ENCODE data around the gene FBXO40.

FBXO40 gene

DNA sequence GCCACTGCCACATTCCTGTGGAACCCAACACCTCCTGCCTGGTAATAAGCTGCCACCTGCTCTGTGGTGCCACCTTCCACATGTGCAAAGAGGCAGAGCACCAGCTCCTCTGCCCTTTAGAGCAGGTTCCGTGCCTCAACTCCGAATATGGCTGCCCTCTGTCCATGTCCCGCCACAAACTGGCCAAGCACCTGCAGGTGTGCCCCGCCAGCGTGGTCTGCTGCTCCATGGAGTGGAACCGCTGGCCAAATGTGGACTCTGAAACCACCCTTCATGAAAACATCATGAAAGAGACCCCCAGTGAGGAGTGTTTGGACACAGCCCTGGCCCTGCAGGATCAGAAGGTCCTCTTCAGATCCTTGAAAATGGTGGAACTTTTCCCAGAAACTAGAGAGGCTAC lies 28.3 kb downstream of the FBXO40 start:
- no peak for TF ChIP-seq ZNF274 (IDR thresholded peaks at IDR 0.05; ENCODE audit: low read depth, low read length)
- no peak for TF ChIP-seq SUZ12 (IDR thresholded peaks at IDR 0.05; ENCODE audit: extremely low read depth, insufficient read depth, insufficient read length)
- TF ChIP-seq YY1 (IDR thresholded peaks at IDR 0.05; ENCODE audit: insufficient read depth, insufficient read length): no peak
- Histone ChIP-seq H3K9ac (ENCODE audit: insufficient read length, low read depth) (no peak overlapping the region), H3K36me3 (ENCODE audit: insufficient read depth, insufficient read length, low read length) (no peaks in the 10 kb centered on the region), H3K27me3 (ENCODE audit: insufficient read depth, insufficient read length) (no peaks in the 10 kb centered on the region), H3K9me3 (ENCODE audit: insufficient read depth, low read length) (no peaks in the 10 kb centered on the region), H3K4me1 (ENCODE audit: insufficient read depth, insufficient read length) (no peaks in the 10 kb centered on the region), H3K4me3 (ENCODE audit: insufficient read length, low read depth) (no peak overlapping the region)
- no peak for DNase-seq (ENCODE audit: low read depth, low spot score)

DNA sequence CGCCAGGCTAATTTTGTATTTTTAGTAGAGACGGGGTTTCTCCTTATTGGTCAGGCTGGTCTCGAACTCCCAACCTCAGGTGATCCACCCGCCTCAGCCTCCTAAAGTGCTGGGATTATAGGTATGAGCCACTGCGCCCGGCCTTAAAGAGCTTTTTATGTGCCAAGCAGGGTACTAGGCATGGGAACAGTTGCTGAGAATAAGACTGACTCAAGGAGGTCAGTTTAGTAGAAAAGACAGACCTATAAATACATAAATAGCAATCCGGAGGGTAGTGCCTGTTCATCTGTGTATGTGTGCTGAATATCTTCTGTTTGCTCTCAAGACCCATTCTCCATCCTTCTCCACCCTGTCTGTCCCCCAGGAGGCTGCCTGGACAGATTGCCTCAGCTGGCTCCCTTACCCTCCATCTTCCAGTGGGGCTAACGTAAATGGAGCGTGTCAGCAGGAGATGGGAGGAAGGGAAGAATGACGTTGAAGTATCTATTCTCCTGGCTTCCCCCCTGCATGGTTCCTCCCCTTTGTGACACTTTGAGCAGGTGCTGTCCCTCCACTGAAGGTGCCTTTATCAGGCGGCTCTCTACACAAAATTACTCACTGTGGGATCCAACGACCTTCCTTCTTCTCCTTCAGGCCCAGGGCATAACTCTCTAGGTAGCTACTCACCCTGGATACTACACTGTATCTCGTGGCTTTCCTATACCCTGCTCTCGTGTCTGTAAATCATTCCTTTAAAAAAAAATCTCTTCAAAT lies 31.1 kb downstream of the FBXO40 start:
- DNase-seq (ENCODE audit: low read depth, low spot score): no peak
- Histone ChIP-seq H3K9ac (ENCODE audit: insufficient read length, low read depth) (no peak overlapping the region), H3K27me3 (ENCODE audit: insufficient read depth, insufficient read length) (no peaks in the 10 kb centered on the region), H3K4me1 (ENCODE audit: insufficient read depth, insufficient read length) (no peaks in the 10 kb centered on the region), H3K4me3 (ENCODE audit: insufficient read length, low read depth) (no peak overlapping the region), H3K9me3 (ENCODE audit: insufficient read depth, low read length) (no peaks in the 10 kb centered on the region), H3K36me3 (ENCODE audit: insufficient read depth, insufficient read length, low read length) (no peaks in the 10 kb centered on the region)
- TF ChIP-seq YY1 (IDR thresholded peaks at IDR 0.05; ENCODE audit: insufficient read depth, insufficient read length): no peak
- TF ChIP-seq SUZ12 (IDR thresholded peaks at IDR 0.05; ENCODE audit: extremely low read depth, insufficient read depth, insufficient read length): no peak
- TF ChIP-seq ZNF274 (IDR thresholded peaks at IDR 0.05; ENCODE audit: low read depth, low read length): no peak

DNA sequence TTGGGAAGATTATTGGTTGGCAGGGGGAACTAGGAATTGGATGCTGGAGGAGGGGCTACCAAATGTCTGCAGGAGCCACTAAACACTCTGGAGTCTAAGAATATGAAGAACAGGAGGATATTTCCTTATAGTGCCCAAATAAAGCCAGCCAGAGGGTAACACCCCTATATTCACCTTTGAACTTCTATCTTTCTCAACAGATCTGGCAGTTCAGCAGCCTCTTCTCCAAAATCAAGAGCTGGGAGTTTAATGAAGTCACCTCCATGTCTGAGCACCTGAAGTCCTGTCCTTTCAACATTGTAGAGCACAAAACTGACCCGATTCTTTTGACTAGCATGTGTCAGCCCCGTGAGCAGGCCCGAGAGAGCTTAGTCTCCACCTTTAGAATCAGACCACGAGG lies 33.3 kb downstream of the FBXO40 start:
- Histone ChIP-seq H3K4me1 (ENCODE audit: insufficient read depth, insufficient read length) (no peaks in the 10 kb centered on the region), H3K9ac (ENCODE audit: insufficient read length, low read depth) (no peak overlapping the region), H3K27me3 (ENCODE audit: insufficient read depth, insufficient read length) (no peaks in the 10 kb centered on the region), H3K4me3 (ENCODE audit: insufficient read length, low read depth) (no peak overlapping the region), H3K9me3 (ENCODE audit: insufficient read depth, low read length) (no peaks in the 10 kb centered on the region), H3K36me3 (ENCODE audit: insufficient read depth, insufficient read length, low read length) (no peaks in the 10 kb centered on the region)
- TF ChIP-seq ZNF274 (IDR thresholded peaks at IDR 0.05; ENCODE audit: low read depth, low read length) (no peak), SUZ12 (IDR thresholded peaks at IDR 0.05; ENCODE audit: extremely low read depth, insufficient read depth, insufficient read length) (no peak), YY1 (IDR thresholded peaks at IDR 0.05; ENCODE audit: insufficient read depth, insufficient read length) (no peak)
- DNase-seq (ENCODE audit: low read depth, low spot score): no peak

DNA sequence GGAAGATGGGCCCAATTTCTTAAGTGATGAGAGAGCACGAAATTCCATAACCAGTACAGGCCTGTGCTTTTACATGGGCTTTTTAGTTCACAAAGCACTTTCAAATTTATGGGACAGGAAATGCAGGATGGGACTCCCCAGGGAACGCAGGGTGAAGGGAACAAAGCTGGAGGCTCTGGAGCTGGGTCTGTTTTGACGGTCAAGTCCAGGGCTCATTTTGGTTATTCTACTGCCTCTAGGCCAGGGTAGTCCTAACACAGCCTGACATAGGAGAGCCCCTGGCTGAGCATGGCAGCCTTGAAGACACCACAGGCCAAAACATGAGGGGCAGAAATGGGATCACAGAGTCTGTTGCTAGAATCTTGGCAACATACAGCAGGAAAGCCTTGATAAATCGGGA lies 34.0 kb downstream of the FBXO40 start:
- H3K27me3 ChIP-seq (ENCODE audit: insufficient read depth, insufficient read length): no peaks in the 10 kb centered on the region
- H3K9me3 ChIP-seq (ENCODE audit: insufficient read depth, low read length): no peaks in the 10 kb centered on the region

DNA sequence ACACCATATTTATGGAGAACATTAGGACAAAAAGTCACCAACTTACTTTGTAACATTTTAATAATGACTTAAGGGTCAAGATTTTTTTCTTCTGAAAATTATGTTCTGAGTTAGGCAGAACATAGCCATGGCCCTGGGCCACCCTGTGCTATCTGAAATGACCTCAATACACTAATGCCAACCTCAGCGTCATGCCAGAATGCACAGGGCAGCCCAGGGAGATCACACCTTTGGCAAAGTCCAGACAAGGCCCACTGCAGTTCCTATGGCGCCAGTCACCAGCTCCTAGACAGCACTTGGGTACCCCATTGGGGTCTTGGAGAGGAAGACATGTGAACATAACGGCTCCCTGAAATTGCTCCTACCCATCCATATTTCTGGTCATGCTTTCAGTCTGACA lies 34.4 kb downstream of the FBXO40 start:
- H3K36me3 ChIP-seq (ENCODE audit: insufficient read depth, insufficient read length, low read length): no peaks in the 10 kb centered on the region
- no peaks in the 10 kb centered on the region for H3K4me1 ChIP-seq (ENCODE audit: insufficient read depth, insufficient read length)
- DNase-seq (ENCODE audit: low read depth, low spot score): no peak
- TF ChIP-seq SUZ12 (IDR thresholded peaks at IDR 0.05; ENCODE audit: extremely low read depth, insufficient read depth, insufficient read length) (no peak), YY1 (IDR thresholded peaks at IDR 0.05; ENCODE audit: insufficient read depth, insufficient read length) (no peak), ZNF274 (IDR thresholded peaks at IDR 0.05; ENCODE audit: low read depth, low read length) (no peak)
- H3K9me3 ChIP-seq (ENCODE audit: insufficient read depth, low read length): no peaks in the 10 kb centered on the region
- H3K27me3 ChIP-seq (ENCODE audit: insufficient read depth, insufficient read length): no peaks in the 10 kb centered on the region
- H3K4me3 ChIP-seq (ENCODE audit: insufficient read length, low read depth): no peak overlapping the region
- H3K9ac ChIP-seq (ENCODE audit: insufficient read length, low read depth): no peak overlapping the region

More for the DNA sequence above, 34.0 kb downstream of the FBXO40 start:
- no peaks in the 10 kb centered on the region for H3K4me1 ChIP-seq (ENCODE audit: insufficient read depth, insufficient read length)
- DNase-seq (ENCODE audit: low read depth, low spot score): no peak
- TF ChIP-seq ZNF274 (IDR thresholded peaks at IDR 0.05; ENCODE audit: low read depth, low read length) (no peak), SUZ12 (IDR thresholded peaks at IDR 0.05; ENCODE audit: extremely low read depth, insufficient read depth, insufficient read length) (no peak), YY1 (IDR thresholded peaks at IDR 0.05; ENCODE audit: insufficient read depth, insufficient read length) (no peak)
- no peak overlapping the region for H3K4me3 ChIP-seq (ENCODE audit: insufficient read length, low read depth)
- no peak overlapping the region for H3K9ac ChIP-seq (ENCODE audit: insufficient read length, low read depth)
- H3K36me3 ChIP-seq (ENCODE audit: insufficient read depth, insufficient read length, low read length): no peaks in the 10 kb centered on the region

DNA sequence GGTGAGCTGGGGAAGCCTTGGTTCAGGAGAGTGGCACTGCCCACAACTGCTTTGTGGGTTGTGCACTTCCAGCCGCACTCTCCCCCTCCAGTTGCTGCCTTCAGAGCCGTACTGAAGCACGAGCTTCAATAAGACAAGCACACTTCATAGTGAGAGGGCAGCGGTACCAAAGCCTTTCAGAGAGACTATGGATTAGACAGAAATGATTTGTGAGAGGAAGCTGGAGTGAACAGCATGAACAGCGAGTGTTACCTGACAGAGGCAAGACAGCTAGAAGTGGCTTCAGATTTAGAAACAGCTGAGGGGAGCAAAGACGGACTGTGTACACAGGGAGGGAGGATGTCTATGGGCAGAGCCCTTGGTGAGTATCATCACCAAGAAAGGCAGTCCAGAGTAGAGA lies 36.4 kb downstream of the FBXO40 start:
- Histone ChIP-seq H3K27me3 (ENCODE audit: insufficient read depth, insufficient read length) (no peaks in the 10 kb centered on the region), H3K9me3 (ENCODE audit: insufficient read depth, low read length) (no peaks in the 10 kb centered on the region), H3K9ac (ENCODE audit: insufficient read length, low read depth) (no peak overlapping the region), H3K4me3 (ENCODE audit: insufficient read length, low read depth) (no peak overlapping the region), H3K36me3 (ENCODE audit: insufficient read depth, insufficient read length, low read length) (no peaks in the 10 kb centered on the region), H3K4me1 (ENCODE audit: insufficient read depth, insufficient read length) (no peaks in the 10 kb centered on the region)
- no peak for TF ChIP-seq YY1 (IDR thresholded peaks at IDR 0.05; ENCODE audit: insufficient read depth, insufficient read length)
- TF ChIP-seq SUZ12 (IDR thresholded peaks at IDR 0.05; ENCODE audit: extremely low read depth, insufficient read depth, insufficient read length): no peak
- no peak for TF ChIP-seq ZNF274 (IDR thresholded peaks at IDR 0.05; ENCODE audit: low read depth, low read length)
- no peak for DNase-seq (ENCODE audit: low read depth, low spot score)

DNA sequence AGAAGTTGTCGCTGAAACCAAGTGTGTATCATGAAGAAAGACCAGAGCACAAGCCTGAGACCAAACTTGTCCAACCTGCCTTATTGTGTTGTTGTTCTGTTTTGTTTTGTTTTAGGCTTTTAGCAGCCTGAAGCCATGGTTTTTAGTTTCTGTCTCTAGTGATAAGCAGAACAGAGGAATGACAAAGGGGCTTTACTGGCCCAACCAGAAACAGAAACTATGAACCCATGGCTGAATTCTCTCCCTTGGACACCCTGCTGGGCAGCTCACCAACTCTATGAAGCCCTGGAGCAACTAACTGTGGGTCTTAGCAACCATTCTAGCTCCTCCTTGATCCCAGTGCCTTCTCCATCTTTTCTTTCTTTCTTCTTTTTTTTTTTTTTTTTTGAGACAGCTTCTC lies 37.2 kb downstream of the FBXO40 start:
- no peak overlapping the region for H3K9ac ChIP-seq (ENCODE audit: insufficient read length, low read depth)
- no peaks in the 10 kb centered on the region for H3K27me3 ChIP-seq (ENCODE audit: insufficient read depth, insufficient read length)
- no peaks in the 10 kb centered on the region for H3K36me3 ChIP-seq (ENCODE audit: insufficient read depth, insufficient read length, low read length)
- no peak for DNase-seq (ENCODE audit: low read depth, low spot score)
- no peaks in the 10 kb centered on the region for H3K4me1 ChIP-seq (ENCODE audit: insufficient read depth, insufficient read length)
- no peaks in the 10 kb centered on the region for H3K9me3 ChIP-seq (ENCODE audit: insufficient read depth, low read length)
- no peak for TF ChIP-seq SUZ12 (IDR thresholded peaks at IDR 0.05; ENCODE audit: extremely low read depth, insufficient read depth, insufficient read length)
- TF ChIP-seq ZNF274 (IDR thresholded peaks at IDR 0.05; ENCODE audit: low read depth, low read length): no peak
- no peak for TF ChIP-seq YY1 (IDR thresholded peaks at IDR 0.05; ENCODE audit: insufficient read depth, insufficient read length)
- H3K4me3 ChIP-seq (ENCODE audit: insufficient read length, low read depth): no peak overlapping the region

Measured in NT2/D1 (cell line).